HEK293 (cell line): ENCODE data around the gene AMACR.

Experiments
- CTCF ChIP-seq: fragments of 450-650 bp; formaldehyde crosslinking; IDR thresholded peaks from 2 replicates; pipeline ENCODE4 v1.5.1; 2016; ENCODE audit warnings: missing biosample characterization, missing genetic modification characterization
- TF ChIP-seq, protein P1 (sequence below): sonication (generic); formaldehyde crosslinking; IDR thresholded peaks from 2 replicates; pipeline ENCODE4 v1.8.1; 2022; ENCODE audit warnings: mild to moderate bottlenecking, moderate library complexity, missing genetic modification reagents

GRCh38 chr5:34022121-34022705, 14.4 kb upstream of the AMACR start:
- TF ChIP-seq, protein P1, sequence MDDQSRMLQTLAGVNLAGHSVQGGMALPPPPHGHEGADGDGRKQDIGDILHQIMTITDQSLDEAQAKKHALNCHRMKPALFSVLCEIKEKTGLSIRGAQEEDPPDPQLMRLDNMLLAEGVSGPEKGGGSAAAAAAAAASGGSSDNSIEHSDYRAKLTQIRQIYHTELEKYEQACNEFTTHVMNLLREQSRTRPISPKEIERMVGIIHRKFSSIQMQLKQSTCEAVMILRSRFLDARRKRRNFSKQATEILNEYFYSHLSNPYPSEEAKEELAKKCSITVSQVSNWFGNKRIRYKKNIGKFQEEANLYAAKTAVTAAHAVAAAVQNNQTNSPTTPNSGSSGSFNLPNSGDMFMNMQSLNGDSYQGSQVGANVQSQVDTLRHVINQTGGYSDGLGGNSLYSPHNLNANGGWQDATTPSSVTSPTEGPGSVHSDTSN (CRISPR knock-in tag) = no peak
- TF ChIP-seq CTCF (tag by site-specific recombination) = no peak
